ENCODE measurements around the gene KLHL25.
A peak's percentile ranks its signal among the peaks of the same experiment; 100 is the strongest.
"Not testable (repeated sequence)": the region's sequence is repeated elsewhere in the genome, so short reads cannot be mapped to it uniquely, and the experiment has no call there.

The KLHL25 gene

DNA sequence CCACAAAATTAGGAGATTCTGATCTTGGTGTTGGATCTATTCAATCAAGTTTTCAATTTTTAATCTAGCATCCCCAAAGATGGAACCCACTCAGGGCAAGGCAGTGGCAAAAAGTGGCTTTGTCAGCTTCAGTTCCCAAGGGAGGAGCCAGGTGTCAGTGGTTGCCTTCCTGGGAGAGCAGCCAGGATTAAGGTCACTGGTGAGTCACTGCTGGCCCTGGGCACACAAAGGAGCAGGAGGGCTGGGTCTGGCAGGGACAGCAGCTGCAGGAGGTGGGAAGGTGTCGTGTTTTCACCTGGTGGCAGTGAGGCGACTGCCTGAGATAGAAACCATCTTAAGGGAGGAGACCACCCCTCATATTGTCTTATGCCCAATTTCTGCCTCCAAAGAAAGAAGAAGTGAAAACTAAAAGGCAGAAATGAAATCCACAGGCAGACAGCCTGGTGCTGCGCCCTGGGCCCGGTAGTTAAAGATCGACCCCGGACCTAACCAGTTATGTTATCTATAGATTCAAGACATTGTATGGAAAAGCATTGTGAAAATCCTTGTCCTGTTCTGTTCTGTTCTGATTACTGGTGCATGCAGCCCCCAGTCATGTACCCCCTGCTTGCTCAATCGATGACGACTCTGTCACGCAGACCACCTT is 5.9 kb upstream of the KLHL25 start:
- DNase-seq = peak; percentile 42

DNA sequence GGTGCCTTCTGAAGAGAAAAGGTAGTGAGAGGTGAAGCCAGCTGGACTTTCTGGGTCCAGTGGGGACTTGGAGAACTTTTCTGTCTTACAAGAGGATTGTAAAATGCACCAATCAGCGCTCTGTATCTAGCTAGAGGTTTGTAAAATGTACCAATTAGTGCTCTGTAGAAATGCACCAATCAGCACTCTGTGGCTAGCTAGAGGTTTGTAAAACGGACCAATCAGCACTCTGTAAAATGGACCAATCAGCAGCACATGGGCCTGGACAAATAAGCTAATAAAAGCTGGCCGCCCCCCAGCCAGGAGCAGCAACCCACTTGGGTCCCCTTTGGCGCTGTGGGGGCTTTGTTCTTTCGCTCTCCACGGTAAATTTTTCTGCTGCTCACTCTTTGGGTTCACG is 1.6 kb upstream of the KLHL25 start:
- not testable (repeated sequence) for DNase-seq

DNA sequence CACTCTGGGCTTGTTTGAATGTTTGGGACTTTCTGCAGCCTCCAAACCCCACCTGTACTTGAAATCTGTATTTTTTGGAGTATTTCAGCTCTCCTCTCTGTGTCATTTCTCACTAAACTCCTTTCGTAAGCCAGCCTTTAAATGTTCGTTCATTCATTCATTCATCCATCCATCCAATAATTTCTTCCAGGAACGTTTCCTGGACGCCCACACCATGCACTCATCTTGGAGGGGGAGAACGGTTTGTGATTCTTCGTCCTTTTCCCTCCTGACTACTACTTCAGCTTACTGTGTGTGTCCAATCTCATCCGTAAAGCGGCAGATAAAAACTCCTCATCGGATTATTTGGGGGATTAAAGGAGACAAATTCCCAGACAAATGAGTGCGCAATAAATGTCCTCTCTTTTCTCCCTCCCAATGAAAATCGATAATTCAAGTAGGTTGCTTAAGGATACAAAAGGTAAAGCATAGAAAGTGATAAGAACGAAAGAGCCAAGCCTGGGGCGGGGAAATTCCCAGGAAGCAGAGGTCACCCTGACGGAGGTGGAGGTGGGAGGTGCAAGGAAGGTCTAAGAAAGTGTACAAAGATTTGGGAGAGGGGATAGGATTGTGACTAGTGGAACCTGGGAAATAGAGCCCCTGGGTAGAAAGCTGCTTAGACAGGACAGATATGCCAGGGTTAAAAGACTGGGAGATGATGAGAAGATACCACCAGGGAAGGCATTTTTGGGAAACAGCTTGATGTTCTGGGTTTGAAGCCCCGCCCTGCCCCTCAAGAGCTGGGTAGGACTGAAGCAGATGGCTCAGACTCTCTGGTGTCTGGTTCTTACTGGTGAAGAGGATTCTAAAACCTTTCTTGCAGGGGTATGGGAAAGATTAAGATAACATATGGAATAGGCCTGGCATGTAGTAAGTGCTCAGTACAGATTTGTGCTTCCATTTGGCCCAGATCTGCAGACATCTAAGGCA is 896 bp upstream of the KLHL25 start:
- no peak for DNase-seq

DNA sequence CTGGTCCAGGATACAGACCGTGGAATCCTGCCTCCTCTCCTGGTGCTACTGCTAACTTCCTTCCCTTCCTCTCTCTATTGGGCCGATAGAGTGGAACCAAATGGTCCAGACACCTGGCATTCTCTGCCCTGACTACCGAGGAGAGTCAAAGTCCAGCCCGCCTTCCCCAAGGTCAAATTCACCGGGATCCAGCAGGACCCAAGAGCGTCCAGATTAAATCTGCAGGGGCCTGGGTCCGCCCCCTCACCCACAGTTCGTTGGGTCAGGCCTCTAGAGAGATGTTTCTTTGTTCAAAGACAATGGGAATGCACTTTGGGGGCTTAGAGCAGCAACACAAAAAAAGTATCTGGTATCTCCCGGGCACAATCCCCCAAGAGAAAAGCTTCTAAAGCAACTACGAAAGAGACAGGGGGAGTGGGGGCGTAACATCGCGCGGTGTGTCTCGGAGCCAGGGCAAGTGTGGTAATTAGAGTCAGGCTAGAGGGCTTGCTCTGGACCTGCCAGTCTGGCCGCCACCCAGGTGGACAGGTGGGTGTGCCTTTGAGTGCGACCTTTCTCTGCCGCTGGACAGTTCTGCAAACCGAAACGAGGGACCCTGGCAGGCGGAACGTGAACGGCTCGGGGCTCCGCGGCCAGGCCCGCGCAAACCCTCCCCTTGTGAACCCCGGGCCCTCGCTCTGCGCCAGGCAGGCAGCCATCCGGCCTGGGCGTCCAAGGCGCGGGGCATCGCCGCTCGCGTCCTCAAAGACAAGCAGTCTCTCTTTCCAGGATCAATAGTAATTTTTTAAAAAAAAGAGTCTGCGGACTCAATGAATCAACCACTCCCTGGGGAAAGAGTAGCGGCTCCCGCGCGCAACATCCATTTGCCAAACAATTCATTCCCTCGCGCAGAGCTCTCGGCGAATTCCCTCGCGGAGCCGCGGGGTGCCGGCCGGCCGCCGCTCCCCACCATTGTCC is 806 bp downstream of the KLHL25 start:
- DNase-seq = peak; percentile 51

DNA sequence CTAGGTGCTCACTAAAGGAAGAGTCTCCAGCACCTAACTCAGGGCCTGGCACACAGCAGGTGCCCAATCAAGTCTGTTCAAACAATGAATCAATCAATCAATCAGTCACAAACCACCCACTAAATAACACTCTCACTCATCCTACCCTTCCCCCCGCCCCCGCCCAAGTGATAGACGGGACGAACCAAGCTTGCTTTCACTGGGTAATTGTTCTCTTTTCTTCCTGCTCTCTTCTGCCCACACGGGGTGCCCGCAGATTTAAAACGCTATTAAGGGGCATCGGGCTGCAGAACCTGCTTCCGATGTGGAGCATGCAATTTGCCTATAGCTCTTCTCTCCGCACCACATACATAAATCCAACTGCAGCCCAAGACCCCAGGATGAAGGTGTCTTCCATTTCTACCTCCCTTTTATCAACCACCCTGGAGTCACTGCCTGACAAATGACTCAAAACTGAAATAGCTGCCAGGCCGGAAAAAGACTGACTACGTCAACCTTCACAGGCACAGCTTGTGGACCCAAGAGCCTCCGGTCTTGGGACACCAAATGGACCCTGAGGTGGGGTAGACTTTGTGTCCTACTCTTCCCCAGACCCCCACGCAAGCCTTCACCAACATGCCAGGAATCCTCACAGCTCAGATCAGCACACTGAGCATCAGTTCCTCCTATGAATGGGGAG is 1.7 kb downstream of the KLHL25 start:
- no peak for DNase-seq

DNA sequence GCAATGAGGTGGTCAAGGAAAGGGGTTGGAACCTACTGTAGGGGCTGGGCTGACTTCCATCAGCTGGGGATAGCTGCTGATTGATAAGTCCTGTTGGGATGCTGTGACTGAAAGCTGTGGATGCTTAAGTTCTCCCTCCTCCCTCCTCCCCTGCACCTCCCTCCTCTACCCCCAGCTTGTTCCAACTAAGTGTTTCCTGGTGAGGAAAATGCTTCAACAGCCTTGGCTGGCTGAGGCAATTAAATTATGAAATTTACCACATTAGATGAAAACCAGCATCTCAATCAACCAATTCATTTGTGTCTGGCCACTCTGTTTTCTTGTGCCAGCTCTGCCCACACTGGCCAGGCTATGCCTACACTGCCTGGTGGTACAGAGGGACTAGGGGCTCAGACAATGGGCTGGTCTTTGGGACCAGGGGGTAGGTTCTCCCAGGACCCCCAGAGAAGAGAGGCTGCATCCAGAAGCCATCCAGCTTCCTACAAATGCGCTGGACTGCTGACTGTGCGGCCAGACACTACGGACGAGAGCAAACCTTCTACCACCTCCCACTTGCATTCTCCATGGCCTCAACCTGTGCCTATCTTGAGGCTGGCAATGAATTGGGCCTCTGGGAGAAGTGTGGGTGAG is 2.5 kb downstream of the KLHL25 start:
- no peak for DNase-seq

DNA sequence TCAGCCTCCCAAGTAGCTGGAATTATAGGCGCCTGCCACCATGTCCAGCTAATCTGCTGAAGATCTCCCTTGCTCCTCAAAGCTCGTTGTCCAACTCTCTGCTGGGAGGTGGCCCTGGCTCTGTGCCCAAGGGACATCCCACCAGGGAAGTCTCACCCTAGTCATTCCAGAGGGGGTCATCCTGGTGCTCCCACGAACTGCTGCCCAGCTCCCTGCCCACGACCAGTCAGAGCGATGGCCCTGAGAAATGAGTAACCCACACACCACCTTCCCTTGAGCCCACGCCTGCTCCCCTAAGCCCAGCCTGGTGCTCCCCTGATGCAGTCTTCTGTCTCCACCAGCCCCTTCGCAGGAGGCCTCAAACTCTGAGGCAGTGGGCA is 5.2 kb downstream of the KLHL25 start:
- no peak for DNase-seq

DNA sequence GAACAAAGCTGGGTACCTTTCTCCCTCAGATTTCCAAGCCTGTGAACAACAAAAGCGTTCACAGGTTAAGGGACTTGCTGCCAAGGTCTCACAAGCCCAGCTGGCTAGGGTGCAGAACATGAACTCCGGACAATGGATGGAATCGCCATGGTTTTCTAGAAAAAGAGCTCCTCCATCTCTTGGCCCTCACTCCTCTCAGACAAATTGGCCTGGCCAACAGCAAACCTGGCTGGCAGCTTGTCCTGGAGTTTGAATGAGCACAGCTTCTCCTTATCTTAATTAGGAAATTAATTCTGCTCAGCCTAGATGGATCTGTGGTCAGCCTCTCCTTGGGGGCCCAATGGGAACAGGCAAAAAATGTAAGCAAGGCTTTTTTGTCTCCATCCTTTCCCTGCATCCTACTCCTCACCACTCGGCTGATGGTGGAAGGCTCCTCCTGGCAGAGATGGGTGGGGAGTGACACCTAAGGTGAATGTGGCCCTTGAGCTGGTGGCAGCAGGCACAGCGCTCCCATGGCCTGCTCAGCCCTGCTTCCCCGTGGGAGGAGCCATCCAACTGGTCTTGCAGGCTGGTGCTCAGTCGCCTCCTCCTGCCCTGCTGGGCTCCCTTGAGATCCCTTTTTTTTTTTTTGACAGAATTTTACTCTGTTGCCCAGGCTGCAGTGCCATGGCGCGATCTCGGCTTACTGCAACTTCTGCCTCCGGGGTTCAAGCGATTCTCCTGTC is 5.8 kb downstream of the KLHL25 start:
- no peak for DNase-seq

DNA sequence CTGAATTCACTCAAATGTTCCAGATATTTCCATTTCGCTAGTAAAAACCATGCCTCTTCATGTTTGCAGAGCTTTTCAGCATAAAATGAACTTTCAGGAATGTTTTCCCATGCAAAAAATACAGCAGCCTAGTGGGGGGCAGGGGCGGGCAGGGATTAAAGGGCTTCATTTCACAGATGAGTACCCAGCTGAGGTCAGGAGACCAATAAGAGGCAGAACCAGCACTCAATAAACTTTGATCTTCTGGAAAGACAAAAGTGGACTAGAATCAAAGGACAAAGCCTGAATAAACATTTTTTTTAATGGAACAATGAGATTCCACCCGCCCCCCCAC is 8.0 kb downstream of the KLHL25 start:
- DNase-seq = no peak

DNA sequence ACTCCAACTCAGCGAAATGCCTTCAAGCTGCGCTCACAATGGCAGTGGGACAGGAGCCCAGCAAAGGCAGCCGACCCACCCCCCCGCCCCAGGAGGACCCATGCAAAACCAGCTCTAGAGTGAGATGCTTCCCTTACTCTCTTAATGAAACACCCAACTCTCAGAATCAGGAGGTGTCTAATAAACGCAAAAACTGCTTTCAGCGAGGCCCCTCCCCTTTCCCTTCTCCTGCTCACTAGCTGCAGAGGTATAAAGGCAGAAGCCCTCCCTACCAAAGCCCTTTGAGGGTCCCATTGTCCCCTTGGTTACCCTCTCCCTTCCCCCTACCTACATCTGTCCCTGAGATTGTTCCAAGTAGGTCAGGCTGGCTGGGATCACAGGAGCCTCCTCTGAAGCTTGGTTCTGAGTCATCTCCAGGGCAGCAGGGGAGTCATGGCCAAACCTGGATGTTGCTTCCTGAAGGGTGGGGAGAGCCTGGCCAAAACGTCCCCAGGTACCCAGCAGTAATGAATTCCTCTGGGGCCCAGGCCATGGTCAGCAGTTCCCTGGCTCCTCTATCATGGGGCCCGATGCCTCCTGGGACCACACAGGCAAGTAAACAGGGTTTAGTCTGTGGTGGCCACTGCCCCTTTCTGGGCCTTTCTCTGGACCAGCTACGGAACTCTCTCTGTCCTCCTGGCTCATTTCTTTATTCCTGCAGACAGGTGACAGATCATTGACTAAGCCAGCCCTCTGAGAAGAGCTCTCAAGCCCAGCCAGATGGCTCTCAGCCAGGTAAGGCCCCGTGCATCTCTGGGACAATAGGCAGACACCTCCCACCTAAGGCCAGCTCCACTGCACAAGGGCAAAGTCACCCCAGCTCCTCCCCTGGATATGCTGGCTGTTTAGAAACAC is 8.6 kb downstream of the KLHL25 start:
- DNase-seq = peak; percentile 37

DNA sequence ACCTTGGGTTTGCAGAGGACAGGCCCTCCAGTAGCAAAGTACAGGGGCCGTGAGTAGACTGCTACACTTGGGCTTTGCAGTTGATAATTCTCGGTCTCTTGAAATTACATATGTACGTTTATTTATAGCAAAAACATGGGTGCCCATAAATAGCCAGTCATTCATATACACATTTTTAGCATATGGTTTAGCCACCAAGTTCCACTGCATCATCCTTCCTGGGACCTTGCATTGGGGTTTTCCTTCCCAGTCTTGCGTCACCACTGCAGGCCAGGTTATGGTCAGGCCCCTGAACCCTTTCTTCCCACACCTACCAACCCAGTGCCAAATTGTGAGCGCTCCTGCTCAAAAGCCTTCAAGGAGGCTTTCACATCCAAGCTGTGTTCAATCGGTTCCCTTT is 12.7 kb downstream of the KLHL25 start:
- DNase-seq = no peak

DNA sequence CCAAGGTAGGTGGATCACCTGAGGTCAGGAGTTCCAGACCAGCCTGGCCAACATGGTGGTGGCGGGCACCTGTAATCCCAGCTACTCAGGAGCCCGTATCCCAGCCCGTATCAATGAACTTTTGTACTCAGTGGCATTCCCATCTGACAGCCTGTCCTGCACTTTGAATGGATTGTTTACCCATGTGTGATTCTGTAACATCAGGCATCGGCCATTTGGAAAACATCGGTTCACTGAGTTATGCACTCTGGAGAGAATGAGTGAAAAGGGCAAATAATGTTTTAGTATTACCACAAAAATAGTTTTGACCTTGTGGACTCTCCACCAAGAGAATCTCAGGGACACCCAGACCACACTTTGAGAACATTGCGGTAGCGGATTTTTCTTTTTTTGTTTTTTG is 13.6 kb downstream of the KLHL25 start:
- no peak for DNase-seq

DNA sequence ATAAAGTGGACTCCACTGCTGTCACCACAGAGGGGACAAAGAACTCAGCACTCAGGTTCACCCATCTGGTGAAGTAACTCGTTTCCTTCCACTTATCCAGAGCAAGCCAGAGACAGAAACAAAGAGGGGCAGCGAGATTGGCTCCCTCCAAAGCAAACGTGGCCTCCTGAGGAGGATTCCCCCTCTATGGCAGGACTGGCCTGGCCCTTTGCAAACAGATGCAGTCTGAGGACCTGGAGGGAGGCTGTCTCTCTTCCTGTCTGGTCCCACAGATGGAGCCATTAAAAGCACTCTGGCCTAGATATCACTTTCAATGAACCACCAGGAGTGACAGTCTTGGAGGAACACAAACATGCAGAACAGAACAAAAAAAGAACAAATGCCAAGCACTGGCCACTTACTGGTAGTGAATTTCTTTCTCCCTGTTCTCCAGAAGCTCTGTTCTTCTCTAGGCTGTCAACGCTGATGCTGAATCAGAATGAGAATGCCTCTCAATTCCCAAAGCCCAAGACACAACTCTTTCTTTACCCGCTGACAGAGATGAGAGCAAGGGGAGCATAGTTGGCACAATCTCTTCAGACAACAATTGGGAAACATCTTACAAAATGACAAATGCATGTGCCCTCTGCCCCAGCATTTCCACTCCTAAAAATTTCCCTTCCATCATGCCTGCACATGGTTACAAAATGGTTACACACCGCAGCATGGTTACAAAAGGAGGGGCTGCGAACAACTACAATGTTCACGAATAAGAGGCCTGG is 14.3 kb downstream of the KLHL25 start:
- DNase-seq = no peak

DNA sequence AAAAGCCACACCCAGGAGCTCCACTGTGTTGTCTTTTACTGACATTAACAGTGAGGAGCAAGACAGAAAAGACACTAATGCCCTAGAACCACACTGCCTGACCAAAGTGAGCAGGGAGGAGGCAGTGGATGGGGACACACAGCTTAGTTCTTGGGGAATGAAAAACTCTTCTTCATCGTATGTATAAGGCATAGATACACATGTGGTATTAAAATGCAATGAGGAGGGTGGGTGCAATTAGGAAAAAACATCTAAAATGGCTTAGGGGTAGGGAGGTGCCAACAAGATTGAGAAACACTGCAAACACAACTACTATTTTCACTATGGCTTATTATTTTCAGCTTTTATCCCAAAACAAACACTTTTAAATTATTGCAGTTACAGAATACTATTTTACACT is 15.5 kb downstream of the KLHL25 start:
- no peak for DNase-seq

DNA sequence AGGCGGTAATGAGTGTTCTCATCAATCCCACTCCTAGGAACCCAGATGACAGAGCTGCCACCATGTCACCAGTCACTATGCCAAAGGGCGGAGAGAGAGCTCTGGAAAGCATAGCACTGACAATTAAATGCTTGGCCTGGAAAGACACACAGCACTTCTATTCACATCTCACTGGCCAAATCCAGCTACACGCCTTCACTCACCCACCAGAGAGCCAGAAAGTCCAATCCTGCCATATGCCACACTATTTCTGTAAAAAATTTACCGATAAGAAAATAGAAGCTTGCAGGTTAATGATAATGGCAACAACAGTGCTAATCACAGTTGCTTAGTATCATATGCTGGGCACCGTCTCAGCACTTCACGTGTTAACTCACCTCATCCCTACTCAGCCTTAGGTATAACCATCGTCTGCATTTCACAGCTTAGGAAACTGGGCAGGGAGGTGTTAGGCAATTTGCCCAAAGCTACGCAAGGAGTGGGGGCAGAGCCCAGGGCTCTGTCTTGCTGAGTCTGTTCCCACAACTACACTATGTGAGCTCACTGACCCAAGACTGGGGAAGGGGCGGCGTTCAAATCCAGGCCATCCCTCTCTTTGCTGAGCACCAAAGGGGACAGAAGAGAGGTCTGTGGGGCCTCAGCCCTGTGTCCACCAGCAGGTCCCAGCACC is 16.5 kb downstream of the KLHL25 start:
- no peak for DNase-seq

DNA sequence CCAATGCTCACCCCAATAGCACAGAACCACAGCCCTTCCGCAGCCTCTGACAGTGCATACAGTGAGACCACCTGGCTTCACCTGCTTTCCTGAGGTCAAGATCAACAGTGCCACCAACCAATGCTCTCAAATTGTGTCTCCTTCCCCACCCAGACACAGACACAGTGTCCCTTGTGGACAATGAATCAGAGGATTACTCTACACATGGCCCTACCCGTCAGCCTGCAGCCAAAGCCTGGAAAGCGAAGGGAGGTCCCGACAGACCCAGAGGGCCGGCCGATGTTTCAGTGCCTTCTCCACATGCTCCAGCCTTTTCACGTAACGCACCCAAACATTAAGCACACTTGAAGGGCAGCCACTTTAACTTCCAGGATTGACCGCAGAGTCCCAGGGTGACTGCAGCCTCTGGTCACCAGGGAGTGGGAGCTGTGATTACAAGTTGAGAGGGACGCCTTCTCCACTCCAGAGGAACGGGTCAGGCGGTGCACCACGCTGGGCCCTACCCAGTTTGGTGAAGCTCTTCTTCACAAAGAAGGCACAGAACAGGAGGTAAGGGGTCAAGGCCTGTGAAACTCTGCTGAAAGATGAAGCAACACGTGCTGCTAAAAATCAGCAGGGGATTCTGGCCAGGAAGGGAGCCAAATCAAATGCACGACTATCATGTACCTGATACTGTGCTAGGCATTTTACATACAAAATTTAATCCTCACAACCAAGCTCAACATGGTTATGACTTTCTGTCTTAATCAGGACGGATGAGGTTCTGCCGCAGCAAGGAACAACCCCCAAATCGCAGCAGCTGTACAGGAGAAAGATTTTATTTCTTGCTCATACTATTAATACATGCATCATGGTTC is 17.2 kb downstream of the KLHL25 start:
- no peak for DNase-seq

DNA sequence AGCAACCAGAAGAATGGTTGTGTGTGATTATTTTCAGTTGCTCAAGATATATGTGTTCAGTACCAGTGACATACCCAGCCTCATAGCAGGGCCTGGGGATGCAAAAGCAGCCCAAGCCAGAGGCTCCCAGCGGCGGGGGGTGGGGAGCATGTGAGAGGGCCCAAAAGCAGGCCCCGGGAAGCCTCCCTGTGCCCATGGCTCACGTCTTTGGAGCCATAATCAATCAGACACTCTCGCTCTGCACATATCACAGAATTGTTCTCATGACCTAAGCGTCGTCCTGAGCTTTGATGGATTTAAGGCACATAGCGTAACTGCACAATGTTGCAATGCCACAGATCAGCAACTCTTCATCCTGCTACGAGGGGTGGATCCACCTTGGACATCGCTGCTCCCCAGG is 20.8 kb downstream of the KLHL25 start:
- DNase-seq = no peak

DNA sequence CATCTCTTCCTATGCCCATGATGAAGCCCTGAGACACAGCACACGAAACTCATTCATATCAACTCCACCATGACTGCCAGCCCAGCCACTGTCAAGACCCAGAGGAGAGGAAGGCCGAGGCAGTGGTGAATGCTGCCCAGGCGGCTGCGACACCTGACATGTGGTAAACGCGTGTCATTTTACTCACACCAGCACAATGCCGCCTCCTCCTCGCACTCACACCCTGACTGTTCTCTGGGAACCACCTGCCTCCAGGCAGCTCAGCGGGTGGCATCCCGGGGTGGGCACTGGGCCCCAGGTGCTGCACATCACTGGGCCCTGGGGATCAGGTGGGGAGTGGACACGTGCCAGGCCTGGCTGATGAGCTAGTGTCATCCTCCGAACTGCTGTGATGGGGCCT is 21.5 kb downstream of the KLHL25 start:
- DNase-seq = no peak

Data from RPMI8226 (cell line).